Memory B cell (primary cell): Measurements from ENCODE around the gene PARP9.

Experiments
- ATAC-seq: fragments of 150-1000 bp; cut with Tn5 transposase; 2 replicates; pipeline ENCODE4 v1.10.0; 2021; ENCODE audit warnings: low read depth, mild to moderate bottlenecking, moderate library complexity
- DNase-seq, 2 donors: peaks; one replicate each; pipeline ENCODE4 v3.0.0; 2022; ENCODE audit warnings: low spot score in 2 of 2
- H3K27ac Mint-ChIP-seq: one replicate; pipeline ENCODE4 v1.8.0; 2022; ENCODE audit warnings: mild to moderate bottlenecking, moderate library complexity, mixed read lengths
- H3K27me3 Mint-ChIP-seq: one replicate; pipeline ENCODE4 v1.8.0; 2022; ENCODE audit warnings: mixed read lengths
- H3K36me3 Mint-ChIP-seq: one replicate; pipeline ENCODE4 v1.8.0; 2022; ENCODE audit warnings: mild to moderate bottlenecking, mixed read lengths
- H3K4me1 Mint-ChIP-seq: one replicate; pipeline ENCODE4 v1.8.0; 2022; ENCODE audit warnings: mixed read lengths
- H3K4me3 Mint-ChIP-seq: one replicate; pipeline ENCODE4 v1.8.0; 2022; ENCODE audit warnings: mild to moderate bottlenecking, moderate library complexity, mixed read lengths
- H3K9me3 Mint-ChIP-seq: one replicate; pipeline ENCODE4 v1.8.0; 2022; ENCODE audit warnings: mixed read lengths

The PARP9 gene

DNA sequence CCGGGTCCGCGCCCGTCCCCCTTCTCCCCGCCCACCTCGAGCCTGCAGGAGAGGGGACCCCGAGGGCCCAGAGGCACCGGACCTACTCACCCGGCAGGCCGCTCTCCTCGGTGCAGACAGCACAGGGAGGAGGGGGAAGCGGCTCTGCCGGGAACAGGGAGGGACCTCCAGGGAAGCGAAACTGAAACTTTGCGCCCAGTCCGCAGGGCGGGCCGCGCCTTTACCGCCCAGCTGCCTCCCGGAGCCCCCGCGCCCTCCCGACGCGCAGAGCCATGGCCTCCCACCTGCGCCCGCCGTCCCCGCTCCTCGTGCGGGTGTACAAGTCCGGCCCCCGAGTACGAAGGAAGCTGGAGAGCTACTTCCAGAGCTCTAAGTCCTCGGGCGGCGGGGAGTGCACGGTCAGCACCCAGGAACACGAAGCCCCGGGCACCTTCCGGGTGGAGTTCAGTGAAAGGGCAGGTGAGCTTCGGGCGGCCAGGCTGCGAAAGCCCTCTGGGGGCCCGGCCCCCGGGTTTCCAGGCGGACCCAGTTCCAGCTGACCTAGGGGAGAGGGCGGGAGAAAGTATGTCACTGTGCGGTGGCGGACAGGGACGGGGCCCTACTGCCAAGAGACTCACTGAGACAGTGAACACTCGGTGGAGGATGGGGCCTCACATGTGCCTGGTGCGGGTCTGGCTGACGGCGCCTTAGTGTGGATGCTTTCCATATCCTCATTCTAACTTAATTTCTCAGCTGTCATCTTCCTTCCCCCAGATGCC is at the start of gene PARP9, which contains the start of gene DTX3L:
Gene PARP9, minus strand, starts transcription at position 146 of the 758 bp plus-strand sequence. CDS start 4,680 bp downstream, outside the sequence.
Gene DTX3L, plus strand, starts transcription at position 184 of the 758 bp plus-strand sequence. Its CDS starts 89 bp downstream, at position 273.
- peak; percentile 47 to 63 for DNase-seq
- H3K36me3 Mint-ChIP-seq = peaks cover 21% of the 10 kb centered on the region
- peak; percentile 82 for ATAC-seq

DNA sequence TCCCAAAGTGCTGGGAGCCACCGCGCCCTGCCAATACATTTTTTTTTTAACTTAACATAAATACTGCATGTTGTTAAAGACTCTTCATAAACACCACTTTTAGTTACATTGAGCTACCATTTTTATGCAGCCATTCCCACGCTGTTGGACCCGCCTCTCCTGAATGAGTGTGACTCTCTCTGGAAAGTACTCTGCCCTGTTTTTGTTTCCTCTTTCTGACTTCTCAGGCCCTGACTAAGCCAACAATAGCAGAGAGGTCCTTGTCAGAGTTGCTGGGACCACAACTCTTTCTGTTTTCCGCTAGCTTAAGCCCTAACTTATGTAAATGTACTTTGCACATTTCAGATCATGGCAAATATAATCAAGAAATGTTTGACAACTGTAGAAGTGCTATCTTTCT is 48.6 kb upstream of the PARP9 start:
- Mint-ChIP-seq H3K36me3 (peaks cover 43% of the 10 kb centered on the region), H3K9me3 (no peaks in the 10 kb centered on the region), H3K27me3 (no peaks in the 10 kb centered on the region), H3K4me1 (peaks cover 24% of the 10 kb centered on the region), H3K27ac (no peak overlapping the region), H3K4me3 (no peak overlapping the region)
- ATAC-seq (no peak), DNase-seq (no peak)

More for the DNA sequence above, at the start of gene PARP9, which contains the start of gene DTX3L:
- Mint-ChIP-seq H3K27me3 (no peaks in the 10 kb centered on the region), H3K4me1 (peaks cover 59% of the 10 kb centered on the region), H3K9me3 (no peaks in the 10 kb centered on the region), H3K27ac (peak within 1 kb of the TSS; percentile 93), H3K4me3 (peak within 1 kb of the TSS; percentile 94)

DNA sequence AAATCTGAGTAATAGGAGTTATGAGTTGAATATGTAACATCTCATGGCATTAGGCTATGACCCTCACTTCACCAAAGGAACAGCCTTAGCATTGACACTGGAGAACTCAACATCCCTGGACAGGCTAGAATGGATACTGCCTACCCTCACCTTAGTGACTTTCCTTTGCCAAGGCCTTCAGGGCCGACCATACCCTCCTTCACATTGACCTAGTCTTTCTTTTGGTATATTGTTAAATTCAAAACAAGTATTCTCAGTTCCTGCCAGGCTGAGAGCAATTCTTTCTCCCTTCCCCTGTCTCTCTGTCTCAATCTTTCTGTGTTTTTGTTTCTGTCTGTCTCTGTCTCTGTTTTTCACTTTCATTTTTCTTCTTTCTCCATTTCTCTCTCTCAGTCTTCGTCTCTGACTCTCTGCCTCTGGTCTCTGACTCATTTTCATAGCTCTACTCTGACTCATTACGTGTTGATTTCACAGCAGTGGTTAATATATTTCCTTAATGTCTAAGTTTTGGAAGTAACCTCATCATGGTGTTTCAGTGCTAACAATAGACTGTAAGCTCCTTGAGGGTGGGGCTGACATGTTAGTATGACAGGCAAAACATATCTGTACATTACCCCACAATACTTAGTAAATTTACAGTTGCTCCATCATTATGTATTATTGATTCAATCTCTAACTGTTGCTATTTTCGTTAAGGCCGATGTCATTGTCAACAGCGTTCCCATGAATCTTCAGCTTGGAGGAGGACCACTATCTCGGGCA is 45.9 kb upstream of the PARP9 start:
- ATAC-seq (peak; percentile 38), DNase-seq (no peak)
- Mint-ChIP-seq H3K9me3 (no peaks in the 10 kb centered on the region), H3K27me3 (no peaks in the 10 kb centered on the region), H3K27ac (peak overlapping the region; percentile 62), H3K4me3 (no peak overlapping the region), H3K4me1 (peaks cover 18% of the 10 kb centered on the region), H3K36me3 (peaks cover 40% of the 10 kb centered on the region)

DNA sequence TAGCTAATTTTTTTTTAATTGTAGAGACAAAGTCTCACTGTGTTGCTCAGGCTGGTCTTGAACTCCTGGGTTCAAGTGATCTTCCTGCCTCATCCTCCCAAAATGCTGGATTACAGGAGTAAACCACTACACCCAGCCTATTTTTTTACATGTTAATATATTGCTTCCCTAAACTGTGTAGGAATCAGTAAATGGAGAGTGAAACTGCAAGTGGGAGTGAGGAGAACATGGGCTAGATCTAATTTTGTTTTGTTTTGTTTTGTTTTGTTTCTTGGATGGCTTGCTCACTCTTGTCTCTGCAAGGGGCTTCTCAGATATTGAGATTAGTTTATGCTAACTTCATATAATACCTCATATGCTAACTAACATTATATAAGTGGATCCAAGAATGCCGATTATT is 44.8 kb upstream of the PARP9 start:
- ATAC-seq (no peak), DNase-seq (no peak)
- H3K36me3 Mint-ChIP-seq = peaks cover 40% of the 10 kb centered on the region
- peaks cover 18% of the 10 kb centered on the region for H3K4me1 Mint-ChIP-seq
- H3K27ac Mint-ChIP-seq = peak overlapping the region; percentile 33
- no peaks in the 10 kb centered on the region for H3K27me3 Mint-ChIP-seq
- H3K9me3 Mint-ChIP-seq = no peaks in the 10 kb centered on the region
- H3K4me3 Mint-ChIP-seq = no peak overlapping the region

DNA sequence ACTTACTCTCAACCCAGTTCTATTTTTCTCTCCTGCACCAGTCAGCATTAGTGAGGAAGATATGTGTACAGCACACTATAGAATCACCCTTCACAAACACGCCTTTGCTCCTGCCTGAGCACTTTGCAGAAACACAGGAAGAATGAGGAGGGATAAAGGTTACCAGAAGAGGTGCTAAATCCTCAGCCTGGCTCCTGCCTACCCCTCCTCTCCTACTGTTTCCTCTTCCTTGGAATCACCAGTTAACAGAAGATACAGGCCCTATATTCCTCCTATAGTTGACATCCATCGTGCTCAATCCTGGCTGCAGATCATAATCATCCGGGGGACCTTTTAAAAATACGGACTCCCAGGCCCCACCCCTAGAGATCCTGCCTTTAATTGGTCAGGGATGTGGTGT is 42.2 kb upstream of the PARP9 start:
- Mint-ChIP-seq H3K27me3 (no peaks in the 10 kb centered on the region), H3K9me3 (no peaks in the 10 kb centered on the region), H3K27ac (peak overlapping the region; percentile 76), H3K4me3 (no peak overlapping the region), H3K4me1 (peaks cover 25% of the 10 kb centered on the region), H3K36me3 (peaks cover 38% of the 10 kb centered on the region)
- DNase-seq (no peak), ATAC-seq (no peak)

DNA sequence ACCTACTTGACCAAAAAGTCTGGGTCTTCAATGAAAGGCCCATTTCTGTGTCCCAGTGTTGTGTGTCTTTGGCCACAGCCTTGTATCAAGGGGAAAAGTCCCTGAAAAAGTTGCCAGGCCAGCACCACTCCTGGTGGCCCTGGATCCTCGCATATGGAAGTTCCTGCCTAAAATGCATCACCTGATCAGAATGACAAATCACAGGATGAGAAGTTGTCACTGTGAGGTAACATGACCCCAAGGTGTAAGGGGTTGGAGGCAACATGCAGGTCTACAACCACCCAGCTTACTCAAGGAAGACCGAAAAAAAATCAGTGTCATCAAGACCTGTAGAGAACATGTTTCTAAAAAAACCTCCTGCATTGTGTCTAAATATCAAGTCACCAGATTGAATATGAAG is 39.0 kb upstream of the PARP9 start:
- DNase-seq (no peak), ATAC-seq (no peak)
- no peaks in the 10 kb centered on the region for H3K27me3 Mint-ChIP-seq
- H3K4me3 Mint-ChIP-seq = no peak overlapping the region
- H3K27ac Mint-ChIP-seq = peak overlapping the region; percentile 16
- H3K36me3 Mint-ChIP-seq = peaks cover 27% of the 10 kb centered on the region
- H3K4me1 Mint-ChIP-seq = peaks cover 33% of the 10 kb centered on the region
- no peaks in the 10 kb centered on the region for H3K9me3 Mint-ChIP-seq

DNA sequence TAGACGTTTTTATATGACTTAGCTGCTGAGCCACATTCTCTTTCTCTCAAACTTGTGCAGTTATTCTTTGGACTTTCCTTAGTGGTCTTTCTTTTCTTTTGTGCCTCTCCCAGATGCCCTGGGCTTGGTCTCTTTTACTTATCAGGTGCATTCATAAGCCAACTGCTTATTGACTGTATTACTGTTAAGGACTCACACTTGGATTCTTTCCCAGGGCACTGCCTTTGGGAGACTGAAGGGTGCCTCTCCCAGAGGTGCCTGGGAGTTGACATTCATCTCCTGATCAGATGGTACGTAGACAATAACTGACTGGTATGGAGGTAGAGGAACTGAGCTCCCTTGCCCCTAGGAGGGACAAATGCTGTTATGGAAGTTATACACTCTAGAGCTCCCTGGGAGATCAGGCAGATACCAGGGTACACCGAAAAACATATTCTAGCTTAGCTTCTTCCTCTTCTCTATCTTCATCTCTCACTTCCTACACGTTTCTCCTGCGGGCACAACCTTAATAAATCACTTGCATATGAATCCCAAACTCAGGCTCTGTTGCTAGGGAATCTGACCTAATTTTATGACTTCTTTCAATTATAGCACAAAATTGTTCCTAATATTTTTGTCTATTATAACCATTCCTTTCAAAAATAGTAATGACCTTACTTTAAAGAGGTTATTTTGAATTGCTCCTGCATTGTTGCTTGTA is 38.1 kb upstream of the PARP9 start:
- ATAC-seq (no peak), DNase-seq (no peak)
- Mint-ChIP-seq H3K27me3 (no peaks in the 10 kb centered on the region), H3K27ac (peak overlapping the region; percentile 49), H3K4me3 (no peak overlapping the region), H3K36me3 (peaks cover 24% of the 10 kb centered on the region), H3K9me3 (no peaks in the 10 kb centered on the region), H3K4me1 (peaks cover 30% of the 10 kb centered on the region)

DNA sequence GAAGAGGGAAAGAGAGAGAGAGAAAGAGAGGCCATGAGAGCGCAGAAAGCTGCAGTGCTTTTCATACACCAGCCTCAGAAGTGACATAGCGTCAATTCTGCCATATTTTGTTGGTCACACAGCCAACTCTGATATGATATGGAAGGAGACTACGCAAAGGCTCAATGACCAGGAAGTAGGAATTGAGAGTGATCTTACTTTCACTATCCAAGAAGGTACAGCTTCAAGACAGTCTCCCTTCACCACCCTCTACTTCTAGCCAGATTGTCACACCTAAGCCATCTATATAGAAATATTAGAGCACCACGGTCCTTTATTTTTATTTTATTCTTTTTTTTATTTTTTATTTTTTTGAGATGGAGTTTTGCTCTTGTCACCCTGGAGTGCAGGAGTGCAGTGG is 34.5 kb upstream of the PARP9 start:
- peak overlapping the region; percentile 81 for H3K27ac Mint-ChIP-seq
- H3K36me3 Mint-ChIP-seq = peaks cover 32% of the 10 kb centered on the region
- DNase-seq (no peak), ATAC-seq (peak; percentile 70)
- H3K9me3 Mint-ChIP-seq = peaks cover 2% of the 10 kb centered on the region
- H3K4me3 Mint-ChIP-seq = no peak overlapping the region
- H3K27me3 Mint-ChIP-seq = no peaks in the 10 kb centered on the region
- H3K4me1 Mint-ChIP-seq = peaks cover 39% of the 10 kb centered on the region

DNA sequence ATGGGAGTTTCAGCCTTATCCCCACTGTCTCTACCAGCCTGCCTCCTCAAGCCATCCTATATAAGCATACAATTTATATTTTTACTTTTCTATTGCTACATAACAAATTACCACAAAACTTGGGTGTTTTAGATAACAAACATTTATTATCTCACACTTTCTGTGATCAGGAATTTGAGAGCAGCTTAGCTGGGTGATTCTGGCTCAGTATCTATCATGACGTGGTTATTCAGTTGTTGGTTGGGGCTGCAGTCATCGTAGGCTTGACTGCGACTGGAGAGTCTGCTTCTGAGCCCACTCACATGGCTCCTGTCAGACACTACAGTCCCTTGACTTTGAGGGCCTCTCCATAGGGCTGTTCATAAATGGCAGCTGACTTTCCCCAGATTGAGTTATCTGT is 34.1 kb upstream of the PARP9 start:
- no peaks in the 10 kb centered on the region for H3K27me3 Mint-ChIP-seq
- ATAC-seq (peak; percentile 12), DNase-seq (no peak)
- peaks cover 2% of the 10 kb centered on the region for H3K9me3 Mint-ChIP-seq
- peak overlapping the region; percentile 81 for H3K27ac Mint-ChIP-seq
- H3K4me3 Mint-ChIP-seq = no peak overlapping the region
- peaks cover 29% of the 10 kb centered on the region for H3K36me3 Mint-ChIP-seq
- H3K4me1 Mint-ChIP-seq = peaks cover 37% of the 10 kb centered on the region

DNA sequence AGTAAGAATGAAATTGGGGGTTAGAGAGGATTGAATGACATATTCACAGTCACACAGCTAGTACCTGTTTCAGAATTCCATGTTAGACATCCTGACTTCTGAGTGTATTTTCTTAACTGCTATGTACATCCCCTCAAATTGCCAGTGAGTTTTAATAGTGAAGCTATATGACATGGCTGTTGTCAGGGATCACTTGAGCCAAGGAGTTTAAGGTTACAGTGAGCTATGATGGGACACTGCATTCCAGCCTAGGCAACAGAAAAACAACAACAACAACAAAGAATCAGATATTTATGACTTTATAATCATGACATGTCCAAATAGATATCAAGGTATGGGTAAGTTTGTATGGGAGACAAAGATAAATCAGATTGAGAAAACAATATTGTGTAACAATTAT is 29.9 kb upstream of the PARP9 start:
- Mint-ChIP-seq H3K36me3 (peaks cover 26% of the 10 kb centered on the region), H3K4me3 (no peak overlapping the region), H3K9me3 (peaks cover 2% of the 10 kb centered on the region), H3K27me3 (no peaks in the 10 kb centered on the region), H3K4me1 (peaks cover 27% of the 10 kb centered on the region), H3K27ac (no peak overlapping the region)
- ATAC-seq (no peak), DNase-seq (no peak)

DNA sequence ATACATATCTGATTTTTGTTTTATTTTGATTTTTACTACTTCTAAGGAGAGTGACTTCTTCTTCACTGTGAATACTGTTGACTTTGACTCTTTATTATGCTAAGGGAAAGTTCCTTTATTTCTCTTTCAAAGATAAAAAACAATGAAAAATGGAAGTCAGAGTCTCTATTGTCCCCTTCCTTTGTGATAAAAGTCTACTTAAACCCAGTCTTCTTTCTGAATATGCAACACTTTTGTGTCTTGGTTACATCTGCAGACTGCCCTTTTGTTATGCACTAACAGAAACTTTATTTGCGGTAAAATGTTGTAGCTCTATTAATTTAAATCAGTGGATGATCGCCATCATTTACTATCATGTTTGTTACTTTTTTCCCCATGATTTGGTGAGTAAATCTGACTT is 26.5 kb upstream of the PARP9 start:
- H3K4me1 Mint-ChIP-seq = peaks cover 36% of the 10 kb centered on the region
- H3K4me3 Mint-ChIP-seq = no peak overlapping the region
- no peaks in the 10 kb centered on the region for H3K27me3 Mint-ChIP-seq
- H3K9me3 Mint-ChIP-seq = no peaks in the 10 kb centered on the region
- peak overlapping the region; percentile 78 for H3K27ac Mint-ChIP-seq
- H3K36me3 Mint-ChIP-seq = peaks cover 22% of the 10 kb centered on the region
- ATAC-seq = no peak
- no peak for DNase-seq

DNA sequence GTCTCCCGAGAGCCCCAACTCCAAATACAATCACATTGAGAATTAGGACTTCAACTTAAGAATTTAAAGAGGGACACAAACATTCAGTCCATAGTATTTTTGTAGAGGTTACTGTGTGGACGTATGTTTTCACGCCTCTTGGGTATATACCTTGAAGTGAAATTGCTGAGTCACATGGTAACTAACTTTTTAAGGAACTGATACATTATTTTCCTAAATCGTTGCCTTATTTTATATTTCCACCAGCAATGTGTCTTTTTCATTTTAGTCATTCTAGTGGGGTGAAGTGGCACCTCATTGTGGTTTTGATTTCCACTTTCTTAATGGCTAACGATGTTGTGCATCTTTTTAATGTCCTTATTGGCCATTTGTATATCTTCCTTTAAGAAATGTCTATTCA is 25.2 kb upstream of the PARP9 start:
- H3K27ac Mint-ChIP-seq = peak overlapping the region; percentile 91
- no peaks in the 10 kb centered on the region for H3K9me3 Mint-ChIP-seq
- H3K27me3 Mint-ChIP-seq = no peaks in the 10 kb centered on the region
- H3K4me3 Mint-ChIP-seq = no peak overlapping the region
- peaks cover 29% of the 10 kb centered on the region for H3K36me3 Mint-ChIP-seq
- peaks cover 37% of the 10 kb centered on the region for H3K4me1 Mint-ChIP-seq
- DNase-seq (no peak), ATAC-seq (peak; percentile 45)

DNA sequence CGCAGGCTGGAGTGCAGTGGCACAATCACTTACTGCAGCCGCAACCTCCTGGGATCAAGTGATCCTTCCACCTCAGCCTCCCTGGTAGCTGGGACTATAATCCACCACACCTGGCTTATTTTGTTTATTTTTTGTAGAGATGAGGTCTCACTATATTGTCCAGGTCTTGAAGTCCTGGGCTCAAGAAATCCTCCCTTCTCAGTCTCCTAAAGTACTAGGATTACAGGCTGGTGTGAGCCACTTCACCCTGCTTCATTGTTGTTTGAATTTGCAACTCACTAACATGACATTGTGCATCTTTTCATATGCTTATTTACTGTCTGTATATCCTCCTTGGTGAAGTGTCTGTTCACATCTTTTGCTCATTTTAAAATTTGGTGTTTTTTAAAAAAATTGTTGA is 23.5 kb upstream of the PARP9 start:
- Mint-ChIP-seq H3K36me3 (peaks cover 42% of the 10 kb centered on the region), H3K27me3 (no peaks in the 10 kb centered on the region), H3K27ac (no peak overlapping the region), H3K4me3 (no peak overlapping the region), H3K9me3 (peaks cover 7% of the 10 kb centered on the region), H3K4me1 (peaks cover 37% of the 10 kb centered on the region)
- ATAC-seq (no peak), DNase-seq (no peak)
